Lung (tissue), 12 donors: ENCODE results near the gene NAT8L. TPM values are rescaled to one million over a fixed set of nuclear protein-coding genes. Genes with fewer than 3 reads are reported as not detected.

Experiments
- ATAC-seq: fragments of 200-7000 bp; cut with Tn5 transposase; one replicate; pipeline ENCODE4 v1.9.1; 2020; ENCODE audit warnings: moderate number of reproducible peaks; ENCODE audit not compliant: insufficient read depth, low FRiP score
- DNase-seq, 3 donors: peaks; one replicate each; pipeline ENCODE4 v3.0.0-alpha.2; 2013 to 2017
- H3K27ac ChIP-seq, 2 donors: one replicate each; pipeline ENCODE4 v1.5.1; 2013; ENCODE audit warnings: mild to moderate bottlenecking in 2 of 2, moderate library complexity in 2 of 2, control low read depth in 1 of 2, inconsistent platforms in 1 of 2, low read depth in 1 of 2, low read length in 1 of 2
- H3K27me3 ChIP-seq, 3 donors: one replicate each; pipeline ENCODE4 v1.5.1; 2013; ENCODE audit warnings: low read length in 2 of 3; ENCODE audit not compliant: control insufficient read depth in 3 of 3, insufficient read depth in 3 of 3
- H3K36me3 ChIP-seq, 4 donors: one replicate each; pipeline ENCODE4 v1.5.1; 2013; ENCODE audit warnings: low read length in 4 of 4, mild to moderate bottlenecking in 1 of 4, moderate library complexity in 1 of 4; ENCODE audit not compliant: control insufficient read depth in 4 of 4, insufficient read depth in 4 of 4
- H3K4me1 ChIP-seq, 5 donors: one replicate each; pipeline ENCODE4 v1.5.1; 2013; ENCODE audit warnings: low read length in 5 of 5, mild to moderate bottlenecking in 2 of 5, moderate library complexity in 1 of 5; ENCODE audit not compliant: control insufficient read depth in 5 of 5, insufficient read depth in 5 of 5
- H3K4me3 ChIP-seq: one replicate; pipeline ENCODE4 v1.5.1; 2013; ENCODE audit warnings: mild to moderate bottlenecking, control low read depth, moderate library complexity
- H3K9ac ChIP-seq, 2 donors: one replicate each; pipeline ENCODE4 v1.5.1; 2013; ENCODE audit warnings: low read length in 2 of 2, control low read depth in 1 of 2; ENCODE audit not compliant: insufficient read depth in 1 of 2
- H3K9me3 ChIP-seq, 4 donors: one replicate each; pipeline ENCODE4 v1.5.1; 2013; ENCODE audit warnings: low read length in 3 of 4, mild to moderate bottlenecking in 1 of 4, moderate library complexity in 1 of 4; ENCODE audit not compliant: control insufficient read depth in 4 of 4, insufficient read depth in 3 of 4
- CTCF ChIP-seq: IDR thresholded peaks from 2 replicates; pipeline ENCODE4 v1.5.1; 2012; ENCODE audit warnings: mild to moderate bottlenecking; ENCODE audit errors: control extremely low read depth, extremely low read depth
- WGBS, 2 donors: extraction: QIAGEN DNeasy Blood & Tissue Kit; methylation state at CpG; one replicate each; pipeline ENCODE4 v1.1.7; 2013; 5-methylcytosine and 5-hydroxymethylcytosine counted together
- polyA plus RNA-seq, 2 donors: library from polyadenylated mRNA; stranded (reverse); fragments of 200-250 nt; gene quantifications; one replicate each; pipeline ENCODE4 v1.2.1, GENCODE V29; 2013
- total RNA-seq, 2 donors: library from RNA; depleted of rRNA in 1 of 2; stranded (reverse); fragments of >200 nt in 1 of 2; gene quantifications; one replicate each; pipeline ENCODE4 v1.2.1, GENCODE V29; 2014 to 2021
- donor health status: control.
- donor health status: control.
- donor health status: Bipolar disorder and iron deficiency.
- donor health status: healthy.
- donor health status: DM: yes; HTN: yes; CAD: no.

Gene NAT8L
- total and polyA plus RNA-seq, 4 donors: 0.05 to 0.46 (median 0.17) TPM

- Histone ChIP-seq H3K27ac (no peak overlapping the region), H3K4me1 (peaks cover 0 to 7% (median 0%) of the 10 kb centered on the region in 5 donors), H3K4me3 (no peak overlapping the region), H3K9ac (no peak overlapping the region), H3K36me3 (no peaks in the 10 kb centered on the region), H3K27me3 (no peaks in the 10 kb centered on the region), H3K9me3 (no peaks in the 10 kb centered on the region)
- ATAC-seq: no peak
- TF ChIP-seq CTCF: no peak
- 85 to 92% methylated on average over 9 of the region's 9 CpGs for WGBS, 2 donors
- DNase-seq: peak in 1 of 3 donors; percentile 4
Measured at GRCh38 chr4:2076908-2077536, 17.9 kb downstream of the NAT8L start.

- H3K4me3 ChIP-seq: no peak overlapping the region
- no peak for TF ChIP-seq CTCF
- DNase-seq: peak in 1 of 3 donors; percentile 2
Measured at GRCh38 chr4:2077537-2078460, 18.7 kb downstream of the NAT8L start.

GRCh38 chr4:2078584-2078983, 19.5 kb downstream of the NAT8L start:
- no peaks in the 10 kb centered on the region for H3K27me3 ChIP-seq
- no peak for ATAC-seq
- no peak overlapping the region for H3K4me3 ChIP-seq
- TF ChIP-seq CTCF: no peak
- no peak overlapping the region for H3K27ac ChIP-seq
- H3K9ac ChIP-seq: no peak overlapping the region
- no peaks in the 10 kb centered on the region for H3K36me3 ChIP-seq
- no peaks in the 10 kb centered on the region for H3K4me1 ChIP-seq
- DNase-seq: peak in 1 of 3 donors; percentile 7
- no peaks in the 10 kb centered on the region for H3K9me3 ChIP-seq
- 72 to 81% methylated on average over 9 of the region's 9 CpGs for WGBS, 2 donors

More at GRCh38 chr4:2077537-2078460, 18.7 kb downstream of the NAT8L start:
- Histone ChIP-seq H3K9me3 (no peaks in the 10 kb centered on the region), H3K9ac (peak overlapping the region in 1 of 2 donors; percentile 11), H3K36me3 (no peaks in the 10 kb centered on the region), H3K27me3 (no peaks in the 10 kb centered on the region), H3K27ac (no peak overlapping the region), H3K4me1 (no peaks in the 10 kb centered on the region)
- ATAC-seq: no peak
- WGBS, 2 donors: 89 to 90% methylated on average over 17 of the region's 17 CpGs
